ENCODE results near the gene TMEM208. TPM values are rescaled to one million over a fixed set of nuclear protein-coding genes. Genes with fewer than 3 reads are reported as not detected.
A peak's percentile ranks its signal among the peaks of the same experiment; 100 is the strongest.

The TMEM208 gene
- polyA plus RNA-seq, 3 donors = 45.4 to 130 (median 117) TPM

DNA sequence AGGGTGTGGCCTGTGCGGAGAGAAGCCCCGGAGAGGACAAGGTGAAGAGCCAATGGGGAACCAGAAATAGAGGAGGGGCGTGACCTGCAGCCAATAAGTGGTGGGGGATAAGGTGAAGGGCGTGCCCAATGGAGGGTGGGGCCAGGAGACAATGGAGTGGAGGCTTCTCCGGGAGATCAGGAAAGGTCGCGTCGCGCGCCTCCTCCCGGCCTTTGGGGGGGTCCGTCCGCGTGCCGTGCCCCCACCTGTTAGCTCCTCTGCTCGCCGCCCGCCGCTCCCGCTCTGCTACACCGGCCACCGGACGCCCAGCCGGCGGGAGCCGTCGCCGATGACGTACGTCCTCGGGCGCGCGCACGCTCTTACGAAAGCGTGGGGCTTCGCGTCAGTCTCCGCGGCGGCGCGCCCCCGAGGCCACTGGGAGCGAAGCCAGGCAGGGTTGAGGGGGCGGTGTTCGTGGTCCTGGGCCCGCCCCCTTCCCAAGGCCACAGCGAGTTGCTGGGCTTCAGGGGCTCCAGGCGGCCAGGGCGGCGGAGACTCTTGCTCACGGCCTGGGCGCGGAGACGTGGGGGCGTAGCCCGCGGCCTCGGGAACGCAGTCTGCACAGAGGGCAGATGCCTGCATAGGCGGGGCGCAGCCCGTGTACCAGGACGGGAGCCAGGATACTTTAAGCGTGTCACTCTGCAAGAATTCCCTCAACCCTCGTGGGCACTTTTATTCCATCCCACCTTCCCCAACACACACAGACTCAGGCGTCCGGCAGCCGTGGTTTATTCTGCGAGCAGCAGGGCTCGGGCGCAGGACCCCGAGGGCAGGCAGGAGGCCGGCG lies 43.1 kb upstream of the TMEM208 start, which contains the start of gene MATCAP1:
Gene MATCAP1, minus strand, starts transcription at position 337 of the 826 bp plus-strand sequence. CDS start 3,353 bp downstream, outside the sequence.
- H3K4me1 ChIP-seq (ENCODE audit: control insufficient read depth in 1 of 2, insufficient read depth in 2 of 2, low read length in 2 of 2) = peaks cover 39 to 46% of the 10 kb centered on the region in 2 donors
- H4K20me1 ChIP-seq (ENCODE audit: insufficient read depth, low read length) = peaks cover 3% of the 10 kb centered on the region
- H3K4me2 ChIP-seq (replicated peaks; ENCODE audit: extremely low read depth, low read length, poor library complexity, severe bottlenecking) = peak within 1 kb of the TSS; percentile 92
- no peaks in the 10 kb centered on the region for H3K36me3 ChIP-seq (replicated peaks in 1 of 2; ENCODE audit: control insufficient read depth in 1 of 2, insufficient read depth in 2 of 2, low read length in 2 of 2)
- DNase-seq = peak; percentile 95
- Mint-ChIP-seq H3K27me3 (ENCODE audit: low read depth in 3 of 3) (peaks cover 9 to 40% (median 22%) of the 10 kb centered on the region in 3 donors), H3K4me1 (peaks cover 17% of the 10 kb centered on the region), H3K27ac (no peak within 1 kb of the TSS), H3K9me3 (peaks cover 0 to 4% (median 2%) of the 10 kb centered on the region in 7 donors), H3K4me3 (peak within 1 kb of the TSS in 1 of 2 donors; percentile 88), H3K36me3 (peaks cover 7 to 8% of the 10 kb centered on the region in 2 donors)
- no peaks in the 10 kb centered on the region for H3K9me3 ChIP-seq (replicated peaks in 1 of 2; ENCODE audit: control insufficient read depth in 1 of 2, insufficient read depth in 1 of 2, low read length in 2 of 2)
- H3K27me3 ChIP-seq (ENCODE audit: control insufficient read depth in 2 of 2, insufficient read depth in 2 of 2, low read length in 2 of 2) = peaks cover 0 to 11% of the 10 kb centered on the region in 2 donors
- H3K27ac ChIP-seq (ENCODE audit: low read depth in 1 of 2, low read length in 2 of 2) = peak within 1 kb of the TSS; percentile 63 to 95
- WGBS (ENCODE audit: insufficient coverage) = under 1% methylated on average over 76 of the region's 77 CpGs
- peaks cover 8% of the 10 kb centered on the region for H3K79me2 ChIP-seq (ENCODE audit: insufficient read depth, low read length)
- H2AFZ ChIP-seq (ENCODE audit: insufficient read depth, low read depth, low read length, poor library complexity, severe bottlenecking) = peak within 1 kb of the TSS; percentile 66
- intact Hi-C loops (cut with micrococcal nuclease) = no loop called here
- TF ChIP-seq, protein P1, sequence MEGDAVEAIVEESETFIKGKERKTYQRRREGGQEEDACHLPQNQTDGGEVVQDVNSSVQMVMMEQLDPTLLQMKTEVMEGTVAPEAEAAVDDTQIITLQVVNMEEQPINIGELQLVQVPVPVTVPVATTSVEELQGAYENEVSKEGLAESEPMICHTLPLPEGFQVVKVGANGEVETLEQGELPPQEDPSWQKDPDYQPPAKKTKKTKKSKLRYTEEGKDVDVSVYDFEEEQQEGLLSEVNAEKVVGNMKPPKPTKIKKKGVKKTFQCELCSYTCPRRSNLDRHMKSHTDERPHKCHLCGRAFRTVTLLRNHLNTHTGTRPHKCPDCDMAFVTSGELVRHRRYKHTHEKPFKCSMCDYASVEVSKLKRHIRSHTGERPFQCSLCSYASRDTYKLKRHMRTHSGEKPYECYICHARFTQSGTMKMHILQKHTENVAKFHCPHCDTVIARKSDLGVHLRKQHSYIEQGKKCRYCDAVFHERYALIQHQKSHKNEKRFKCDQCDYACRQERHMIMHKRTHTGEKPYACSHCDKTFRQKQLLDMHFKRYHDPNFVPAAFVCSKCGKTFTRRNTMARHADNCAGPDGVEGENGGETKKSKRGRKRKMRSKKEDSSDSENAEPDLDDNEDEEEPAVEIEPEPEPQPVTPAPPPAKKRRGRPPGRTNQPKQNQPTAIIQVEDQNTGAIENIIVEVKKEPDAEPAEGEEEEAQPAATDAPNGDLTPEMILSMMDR (IDR thresholded peaks at IDR 0.05) = no peak
- H3K9ac ChIP-seq (ENCODE audit: insufficient read depth, low read length, poor library complexity, severe bottlenecking) = peak within 1 kb of the TSS; percentile 87
- peak within 1 kb of the TSS; percentile 66 to 95 (median 85) for H3K4me3 ChIP-seq (replicated peaks in 1 of 3; ENCODE audit: low read depth in 2 of 3, low read length in 3 of 3)

DNA sequence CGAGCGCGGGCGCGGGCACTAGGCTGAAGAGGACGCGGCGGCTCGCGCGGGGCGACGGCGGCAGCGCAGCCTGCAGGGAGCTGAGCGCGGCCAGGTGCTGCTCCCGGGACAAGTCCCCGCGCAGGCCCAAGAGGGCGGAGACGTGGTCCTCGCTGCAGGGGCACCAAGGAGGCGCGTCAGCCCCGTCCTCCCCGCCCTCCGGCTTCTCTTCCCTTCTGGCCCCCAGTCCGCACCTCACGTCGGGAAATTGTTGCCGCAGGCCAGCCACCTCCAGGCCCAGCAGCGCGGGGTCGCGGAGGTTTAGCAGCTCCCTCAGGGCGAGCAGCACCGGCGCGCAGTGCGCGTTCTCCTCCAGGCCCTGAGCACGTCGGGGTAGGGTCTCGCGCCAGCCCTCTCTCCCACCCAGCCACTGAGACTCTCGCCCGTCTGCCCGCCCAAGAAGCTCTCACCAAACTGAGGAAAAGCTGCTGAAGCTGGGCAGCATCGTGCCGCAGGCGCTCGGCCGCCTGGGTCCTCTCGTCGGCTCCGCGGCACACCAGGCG lies 42.4 kb upstream of the TMEM208 start:
- peaks cover 15% of the 10 kb centered on the region for H3K4me1 Mint-ChIP-seq
- no peak overlapping the region for H3K27ac Mint-ChIP-seq
- intact Hi-C loops (cut with micrococcal nuclease) = no loop called here
- peak overlapping the region; percentile 66 for H2AFZ ChIP-seq (ENCODE audit: insufficient read depth, low read depth, low read length, poor library complexity, severe bottlenecking)
- 9% methylated on average over 59 of the region's 59 CpGs for WGBS (ENCODE audit: insufficient coverage)
- H3K4me3 ChIP-seq (replicated peaks in 1 of 3; ENCODE audit: low read depth in 2 of 3, low read length in 3 of 3) = peak overlapping the region; percentile 66 to 95 (median 85)
- H3K9ac ChIP-seq (ENCODE audit: insufficient read depth, low read length, poor library complexity, severe bottlenecking) = peak overlapping the region; percentile 87
- H4K20me1 ChIP-seq (ENCODE audit: insufficient read depth, low read length) = no peaks in the 10 kb centered on the region
- H3K4me3 Mint-ChIP-seq = peak overlapping the region in 1 of 2 donors; percentile 88
- H3K4me2 ChIP-seq (replicated peaks; ENCODE audit: extremely low read depth, low read length, poor library complexity, severe bottlenecking) = peak overlapping the region; percentile 92
- H3K79me2 ChIP-seq (ENCODE audit: insufficient read depth, low read length) = peaks cover 8% of the 10 kb centered on the region
- peaks cover 0 to 8% of the 10 kb centered on the region in 2 donors for H3K27me3 ChIP-seq (ENCODE audit: control insufficient read depth in 2 of 2, insufficient read depth in 2 of 2, low read length in 2 of 2)
- no peaks in the 10 kb centered on the region for H3K9me3 ChIP-seq (replicated peaks in 1 of 2; ENCODE audit: control insufficient read depth in 1 of 2, insufficient read depth in 1 of 2, low read length in 2 of 2)
- H3K36me3 ChIP-seq (replicated peaks in 1 of 2; ENCODE audit: control insufficient read depth in 1 of 2, insufficient read depth in 2 of 2, low read length in 2 of 2) = no peaks in the 10 kb centered on the region
- TF ChIP-seq, protein P1 (IDR thresholded peaks at IDR 0.05) = no peak
- H3K27ac ChIP-seq (ENCODE audit: low read depth in 1 of 2, low read length in 2 of 2) = no peak overlapping the region
- H3K9me3 Mint-ChIP-seq = peaks cover 0 to 4% (median 2%) of the 10 kb centered on the region in 7 donors
- DNase-seq = no peak
- H3K27me3 Mint-ChIP-seq (ENCODE audit: low read depth in 3 of 3) = peaks cover 7 to 33% (median 19%) of the 10 kb centered on the region in 3 donors
- H3K36me3 Mint-ChIP-seq = peaks cover 2 to 5% of the 10 kb centered on the region in 2 donors
- H3K4me1 ChIP-seq (ENCODE audit: control insufficient read depth in 1 of 2, insufficient read depth in 2 of 2, low read length in 2 of 2) = peaks cover 38 to 43% of the 10 kb centered on the region in 2 donors

Data from CD14-positive monocyte (primary cell).